AG04450 (cell line): ENCODE measurements around the gene CDYL2. TPM values are rescaled to one million over a fixed set of nuclear protein-coding genes. Genes with fewer than 3 reads are reported as not detected.

Experiments used
- CTCF ChIA-PET: fragments of 300-600, 350-600 bp; formaldehyde crosslinking; extraction: SDS; loops from one replicate; lab custom pipeline; 2022; ENCODE audit warnings: antibody characterized with exemption, inconsistent platforms; lab: Charles Lee
- POLR2A ChIA-PET: fragments of 350-600 bp; formaldehyde crosslinking; extraction: SDS; loops from one replicate; lab custom pipeline; 2021; ENCODE audit warnings: antibody characterized with exemption, inconsistent platforms; lab: Yijun Ruan, JAX
- DNase-seq: peaks from one replicate; pipeline ENCODE4 v3.0.0-alpha.2; 2011; ENCODE audit warnings: low read depth, low spot score
- H3K27ac ChIP-seq: one replicate; pipeline ENCODE4 v1.5.1; 2012; ENCODE audit warnings: low read depth, low read length, control low read depth
- H3K27me3 ChIP-seq: one replicate; pipeline ENCODE4 v1.6.0; 2012; ENCODE audit warnings: low read length; ENCODE audit not compliant: control insufficient read depth, insufficient read depth
- H3K4me3 ChIP-seq: 2 replicates; pipeline ENCODE4 v1.5.1; 2011; ENCODE audit warnings: mild to moderate bottlenecking, low read depth, low read length, control low read depth
- H3K9me3 ChIP-seq: 2 replicates; pipeline ENCODE4 v1.5.1; 2012; ENCODE audit warnings: low read length; ENCODE audit not compliant: control insufficient read depth, insufficient read depth
- polyA plus RNA-seq: library from polyadenylated mRNA; depleted of rRNA; stranded (reverse); fragments of >200 nt; gene quantifications from 2 replicates; pipeline ENCODE4 v1.2.3, GENCODE V29; 2011
- TF ChIP-seq, protein P1 (sequence below): IDR thresholded peaks from 2 replicates; pipeline ENCODE4 v1.5.1; 2011; ENCODE audit warnings: low read depth, low read length, control low read depth, inconsistent platforms

CDYL2 gene
- polyA plus RNA-seq, 1 experiment, result 2.3 TPM

DNA sequence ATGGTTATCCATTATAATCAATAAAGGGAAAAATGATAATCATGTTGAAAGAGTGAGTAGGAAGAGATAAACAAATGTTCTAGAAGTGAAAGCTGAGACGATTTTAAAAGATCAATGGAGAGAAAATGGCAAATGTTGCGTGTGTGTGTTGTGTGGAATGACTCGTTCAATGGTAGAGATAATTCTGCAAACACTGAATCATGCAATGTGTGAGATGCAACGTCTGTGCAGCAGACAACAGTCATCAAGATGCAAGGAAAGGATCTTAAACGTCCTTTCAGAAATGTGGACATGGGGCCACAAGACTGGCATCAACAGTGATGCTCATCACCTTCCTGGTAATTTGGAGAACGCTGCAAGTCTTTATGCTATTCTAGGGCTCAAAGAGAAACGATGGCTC lies 124.4 kb downstream of the CDYL2 start:
- DNase-seq, result no peak
- H3K27me3 ChIP-seq, result no peaks in the 10 kb centered on the region
- TF ChIP-seq, protein P1, sequence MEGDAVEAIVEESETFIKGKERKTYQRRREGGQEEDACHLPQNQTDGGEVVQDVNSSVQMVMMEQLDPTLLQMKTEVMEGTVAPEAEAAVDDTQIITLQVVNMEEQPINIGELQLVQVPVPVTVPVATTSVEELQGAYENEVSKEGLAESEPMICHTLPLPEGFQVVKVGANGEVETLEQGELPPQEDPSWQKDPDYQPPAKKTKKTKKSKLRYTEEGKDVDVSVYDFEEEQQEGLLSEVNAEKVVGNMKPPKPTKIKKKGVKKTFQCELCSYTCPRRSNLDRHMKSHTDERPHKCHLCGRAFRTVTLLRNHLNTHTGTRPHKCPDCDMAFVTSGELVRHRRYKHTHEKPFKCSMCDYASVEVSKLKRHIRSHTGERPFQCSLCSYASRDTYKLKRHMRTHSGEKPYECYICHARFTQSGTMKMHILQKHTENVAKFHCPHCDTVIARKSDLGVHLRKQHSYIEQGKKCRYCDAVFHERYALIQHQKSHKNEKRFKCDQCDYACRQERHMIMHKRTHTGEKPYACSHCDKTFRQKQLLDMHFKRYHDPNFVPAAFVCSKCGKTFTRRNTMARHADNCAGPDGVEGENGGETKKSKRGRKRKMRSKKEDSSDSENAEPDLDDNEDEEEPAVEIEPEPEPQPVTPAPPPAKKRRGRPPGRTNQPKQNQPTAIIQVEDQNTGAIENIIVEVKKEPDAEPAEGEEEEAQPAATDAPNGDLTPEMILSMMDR, result no peak
- no peak overlapping the region for H3K27ac ChIP-seq
- no peaks in the 10 kb centered on the region; the same call in 1 of the 2 replicates for H3K9me3 ChIP-seq
- POLR2A ChIA-PET, result no interaction called here
- no peak overlapping the region for H3K4me3 ChIP-seq
- CTCF ChIA-PET, result interaction anchor here (0.9 kb wide), 1 partner anchor 154 kb away, joined by 3 read pairs; no protein-coding TSS in a partner anchor

DNA sequence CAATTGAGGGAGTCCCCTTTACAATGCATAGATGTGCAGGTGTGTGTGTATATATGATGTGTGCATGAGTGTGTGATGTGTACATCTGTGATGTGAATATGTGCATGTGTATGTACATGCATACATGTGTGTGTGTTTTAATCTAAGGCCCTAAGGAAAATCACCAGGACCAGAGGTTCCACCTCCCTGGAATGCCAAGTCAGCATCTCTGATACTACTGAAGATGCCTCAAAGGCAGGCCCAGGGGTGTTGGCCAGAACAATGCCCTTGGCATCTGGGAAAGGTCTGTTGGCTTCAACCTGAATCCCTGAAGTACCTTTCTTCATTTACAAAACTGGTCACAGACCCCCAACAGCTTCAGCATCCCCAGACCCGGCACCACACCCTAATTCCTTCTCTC lies 129.5 kb downstream of the CDYL2 start:
- POLR2A ChIA-PET, result no interaction called here
- DNase-seq, result no peak
- CTCF ChIA-PET, result no interaction called here
- TF ChIP-seq, protein P1, result no peak
- H3K4me3 ChIP-seq, result no peak overlapping the region
- H3K9me3 ChIP-seq, result no peaks in the 10 kb centered on the region; the same call in 1 of the 2 replicates
- no peak overlapping the region for H3K27ac ChIP-seq
- no peaks in the 10 kb centered on the region for H3K27me3 ChIP-seq

- POLR2A ChIA-PET, result no interaction called here
- CTCF ChIA-PET, result no interaction called here
- no peak overlapping the region for H3K27ac ChIP-seq
- H3K4me3 ChIP-seq, result no peak overlapping the region
- H3K27me3 ChIP-seq, result no peaks in the 10 kb centered on the region
- no peak for DNase-seq
- no peaks in the 10 kb centered on the region; the same call in 1 of the 2 replicates for H3K9me3 ChIP-seq
- TF ChIP-seq, protein P1, result no peak
Observed at GRCh38 chr16:80672379-80672778, 132.0 kb downstream of the CDYL2 start.

DNA sequence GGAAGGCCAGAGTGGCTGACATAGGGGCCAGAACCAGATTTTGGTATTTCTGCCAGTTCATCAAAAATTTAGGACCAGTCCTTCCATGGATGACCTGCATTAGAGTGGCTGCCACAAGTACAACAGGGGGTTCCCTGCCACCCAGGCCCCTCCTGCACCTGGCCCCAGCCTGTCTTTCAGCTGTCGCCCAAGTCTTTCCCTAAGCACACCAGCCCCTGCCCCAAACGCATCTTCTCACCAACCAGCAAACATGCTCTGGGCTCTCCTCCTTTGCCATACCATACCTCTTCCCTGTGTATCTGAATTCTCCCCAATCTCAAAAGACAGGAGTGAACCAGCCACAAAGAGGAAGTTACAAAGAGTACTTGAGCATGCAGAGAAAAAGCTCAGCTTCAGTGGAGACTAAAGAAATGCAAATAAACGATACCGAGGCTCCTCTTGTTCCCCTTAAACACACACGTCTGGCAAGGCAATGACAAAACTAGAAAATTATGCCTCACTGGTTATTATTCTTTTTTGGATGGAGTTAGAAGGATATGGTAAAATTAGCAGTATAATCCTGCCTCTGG lies 133.0 kb downstream of the CDYL2 start:
- CTCF ChIA-PET, result no interaction called here
- DNase-seq, result no peak
- no peaks in the 10 kb centered on the region for H3K9me3 ChIP-seq
- TF ChIP-seq, protein P1, result no peak
- no peak overlapping the region for H3K27ac ChIP-seq
- H3K27me3 ChIP-seq, result no peaks in the 10 kb centered on the region
- POLR2A ChIA-PET, result no interaction called here
- no peak overlapping the region for H3K4me3 ChIP-seq

GRCh38 chr16:80670170-80670865 lies 134.1 kb downstream of the CDYL2 start:
- H3K27me3 ChIP-seq, result no peaks in the 10 kb centered on the region
- H3K9me3 ChIP-seq, result no peaks in the 10 kb centered on the region
- POLR2A ChIA-PET, result no interaction called here
- no peak overlapping the region for H3K4me3 ChIP-seq
- no peak overlapping the region for H3K27ac ChIP-seq
- TF ChIP-seq, protein P1, result no peak
- no peak for DNase-seq
- CTCF ChIA-PET, result no interaction called here
